Ishikawa (cell line): ENCODE measurements around the gene DELE1.
A peak's percentile ranks its signal among the peaks of the same experiment; 100 is the strongest.

Source experiments
- CEBPB ChIP-seq: IDR thresholded peaks from 2 replicates; pipeline ENCODE4 v1.6.1; 2012
- CREB1 ChIP-seq: IDR thresholded peaks from 2 replicates; pipeline ENCODE4 v1.6.1; 2012; ENCODE audit warnings: low read depth
- EGR1 ChIP-seq: IDR thresholded peaks from 2 replicates; pipeline ENCODE4 v1.6.1; 2012
- EP300 ChIP-seq: IDR thresholded peaks from 2 replicates; pipeline ENCODE4 v1.6.1; 2012; ENCODE audit warnings: borderline replicate concordance
- FOXM1 ChIP-seq: IDR thresholded peaks from 2 replicates; pipeline ENCODE4 v1.6.1; 2012; ENCODE audit warnings: low read depth, borderline replicate concordance
- NFIC ChIP-seq: IDR thresholded peaks from 2 replicates; pipeline ENCODE4 v1.6.1; 2012
- RAD21 ChIP-seq: IDR thresholded peaks from 2 replicates; pipeline ENCODE4 v1.6.1; 2012; ENCODE audit warnings: low read depth
- REST ChIP-seq: IDR thresholded peaks from 2 replicates; pipeline ENCODE4 v1.6.1; 2012; ENCODE audit warnings: low read depth, mild to moderate bottlenecking
- TAF1 ChIP-seq: IDR thresholded peaks from 2 replicates; pipeline ENCODE4 v1.6.1; 2012; ENCODE audit warnings: low read depth, mild to moderate bottlenecking
- TCF12 ChIP-seq: IDR thresholded peaks from 2 replicates; pipeline ENCODE4 v1.6.1; 2012; ENCODE audit warnings: low read depth
- TEAD4 ChIP-seq: IDR thresholded peaks from 2 replicates; pipeline ENCODE4 v1.6.1; 2012
- USF1 ChIP-seq: IDR thresholded peaks from 2 replicates; pipeline ENCODE4 v1.6.1; 2012
- YY1 ChIP-seq: IDR thresholded peaks from 2 replicates; pipeline ENCODE4 v1.6.1; 2012; ENCODE audit warnings: low read depth
- ZBTB7A ChIP-seq: IDR thresholded peaks from 2 replicates; pipeline ENCODE4 v1.6.1; 2012; ENCODE audit warnings: low read depth
- TF ChIP-seq, protein P1 (sequence below): IDR thresholded peaks from 2 replicates; pipeline ENCODE4 v1.6.1; 2012

The DELE1 gene

DNA sequence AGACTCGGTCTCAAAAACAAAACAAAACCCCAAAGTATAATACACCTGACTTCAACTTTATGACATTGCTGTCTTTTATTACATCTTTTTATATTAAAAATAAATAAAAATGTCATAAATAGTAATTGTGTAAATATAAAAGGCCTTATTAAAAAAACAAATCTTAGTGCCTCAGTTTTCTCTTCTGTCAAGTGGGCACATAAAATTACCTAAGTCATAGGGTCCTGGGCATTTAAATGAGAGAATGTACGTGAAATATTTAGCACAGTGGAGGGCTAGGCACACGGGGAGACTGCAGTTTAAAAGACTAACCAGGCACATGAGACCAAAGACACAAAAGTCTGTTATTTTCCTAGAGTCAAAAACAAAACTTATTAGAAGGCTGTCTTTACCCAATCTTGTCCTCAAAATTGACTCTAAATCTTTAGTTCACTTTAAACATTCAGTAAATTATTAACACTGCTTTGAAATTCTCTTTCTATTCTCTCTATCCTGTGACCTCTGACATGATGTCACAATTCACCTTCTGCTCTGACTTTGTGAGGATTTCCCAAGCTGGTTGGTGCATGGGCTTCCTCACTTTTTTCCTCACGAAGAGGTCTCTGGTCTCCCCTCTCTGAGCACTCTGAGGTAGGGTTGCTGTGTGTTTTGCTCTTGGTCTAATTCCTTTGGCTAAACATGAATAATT is 42.7 kb downstream of the DELE1 start:
- no peak for TF ChIP-seq NFIC
- no peak for TF ChIP-seq CEBPB

GRCh38 chr5:141966963-141967333 is 43.3 kb downstream of the DELE1 start:
- TF ChIP-seq NFIC (no peak), REST (no peak), TCF12 (no peak), TEAD4 (no peak), FOXM1 (no peak), ZBTB7A (no peak), RAD21 (no peak), YY1 (no peak)
- TF ChIP-seq, protein P1, sequence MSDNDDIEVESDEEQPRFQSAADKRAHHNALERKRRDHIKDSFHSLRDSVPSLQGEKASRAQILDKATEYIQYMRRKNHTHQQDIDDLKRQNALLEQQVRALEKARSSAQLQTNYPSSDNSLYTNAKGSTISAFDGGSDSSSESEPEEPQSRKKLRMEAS, result no peak

DNA sequence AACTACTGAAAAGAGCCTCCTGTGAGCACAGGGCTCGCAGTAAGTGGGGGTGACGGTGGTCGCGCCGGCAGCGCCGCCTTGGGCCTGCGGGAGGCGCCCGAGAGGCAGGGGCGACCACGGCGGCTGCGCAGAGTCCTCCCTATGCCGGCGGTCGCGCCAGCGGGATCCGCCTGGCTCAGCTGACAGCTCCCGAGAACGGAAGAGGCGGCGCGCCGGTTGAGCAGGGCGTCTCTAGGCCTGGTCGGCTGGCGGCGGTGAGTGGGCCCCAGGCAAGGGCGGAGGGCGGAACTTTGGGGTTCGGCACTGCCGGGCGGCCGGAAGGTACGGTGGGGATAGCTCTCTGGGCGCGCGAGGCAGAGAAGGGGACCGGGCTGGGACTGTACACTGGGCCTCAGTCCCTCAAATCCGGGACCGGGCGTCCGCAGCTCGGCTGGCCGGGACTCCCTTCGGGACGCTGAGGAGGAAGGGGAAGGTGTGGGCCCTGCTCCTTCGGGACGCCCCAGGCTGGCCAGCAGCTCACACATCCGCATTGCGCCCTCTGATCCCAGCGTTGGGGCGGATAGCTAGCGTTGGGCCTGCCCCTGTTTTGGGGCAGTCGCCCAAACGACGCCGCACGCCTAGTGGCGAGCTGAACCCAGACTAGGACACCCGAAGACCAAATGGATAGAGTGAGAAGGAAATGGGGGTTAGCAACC is 45.4 kb downstream of the DELE1 start, which contains the start of gene RNF14:
TSS of gene RNF14 (plus strand) at position 192 of the 695 bp plus-strand sequence. CDS start 4,484 bp downstream, outside the sequence.
- no peak for TF ChIP-seq REST
- peak; percentile 77 for TF ChIP-seq TCF12
- TF ChIP-seq TAF1, result peak; percentile 91
- no peak for TF ChIP-seq CREB1
- TF ChIP-seq, protein P1, result peak; percentile 48
- TF ChIP-seq NFIC, result no peak
- peak; percentile 98 for TF ChIP-seq ZBTB7A
- no peak; the same call in 1 of the 2 replicates for TF ChIP-seq EGR1
- no peak for TF ChIP-seq RAD21
- no peak for TF ChIP-seq CEBPB
- TF ChIP-seq USF1, result peak; percentile 78
- 0 out of 2 replicates have a peak, but pooled peaks have one; percentile 53 for TF ChIP-seq YY1
- TF ChIP-seq FOXM1, result no peak
- TF ChIP-seq TEAD4, result no peak; the same call in 1 of the 2 replicates
- no peak for TF ChIP-seq EP300

DNA sequence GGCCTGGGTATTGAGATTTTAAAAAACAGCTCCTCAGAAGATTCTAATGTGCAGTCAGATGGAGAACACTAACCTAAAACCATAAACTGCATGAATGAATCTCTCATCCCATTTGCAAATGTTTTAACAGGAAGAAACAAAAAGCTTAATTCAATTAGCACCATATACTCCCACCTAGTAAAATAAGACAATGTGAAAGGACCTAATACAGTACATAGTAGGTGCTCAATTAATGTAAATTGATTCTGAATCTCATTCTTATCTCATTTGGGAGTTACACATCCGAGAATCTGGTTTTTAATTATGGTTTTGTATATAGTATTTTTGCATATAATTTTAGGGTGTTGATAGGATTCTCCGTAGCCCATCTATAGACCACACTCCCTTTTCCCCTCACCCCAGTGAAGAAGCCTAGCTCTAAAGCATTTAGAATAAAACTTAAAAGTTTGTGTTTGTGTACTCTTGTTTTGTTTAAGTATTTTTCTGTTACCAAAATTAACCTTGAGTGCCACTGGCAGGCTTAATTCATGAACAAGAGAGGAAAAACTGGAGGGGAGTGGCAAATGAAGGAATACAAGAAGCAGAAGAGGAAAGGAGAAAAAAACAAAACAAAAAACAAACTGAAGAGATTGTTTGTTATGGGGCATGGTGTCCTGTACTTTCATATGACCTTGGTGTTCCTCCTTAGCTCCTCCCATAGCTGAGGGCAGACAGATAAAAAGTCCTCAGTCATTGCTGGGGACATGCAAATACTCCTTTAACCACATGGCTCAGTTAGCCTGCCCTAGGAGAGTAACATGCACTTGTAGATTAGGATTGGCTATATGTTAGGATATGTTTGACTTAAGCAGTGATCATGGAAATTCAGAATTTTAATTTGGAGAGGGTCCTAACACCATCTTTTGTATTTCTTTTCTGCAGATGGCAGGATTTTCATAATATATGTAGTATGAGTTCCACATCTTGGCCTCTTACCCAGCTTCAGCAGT is 46.4 kb downstream of the DELE1 start:
- TF ChIP-seq YY1 (no peak), FOXM1 (no peak), CREB1 (no peak), REST (no peak), TAF1 (no peak), RAD21 (no peak), USF1 (no peak), EP300 (no peak), TEAD4 (no peak), TCF12 (no peak), EGR1 (no peak), ZBTB7A (no peak), NFIC (no peak), CEBPB (no peak)
- TF ChIP-seq, protein P1, result no peak
